DMS53 treated with DMSO at 0.1 percent for 48 hours (cell line): ENCODE data around the gene GSG1L.

Source experiments
- DNase-seq: peaks from one replicate; lab custom pipeline; 2025; ENCODE audit not compliant: unreplicated experiment; lab: John Stamatoyannopoulos, UW

Gene GSG1L

DNA sequence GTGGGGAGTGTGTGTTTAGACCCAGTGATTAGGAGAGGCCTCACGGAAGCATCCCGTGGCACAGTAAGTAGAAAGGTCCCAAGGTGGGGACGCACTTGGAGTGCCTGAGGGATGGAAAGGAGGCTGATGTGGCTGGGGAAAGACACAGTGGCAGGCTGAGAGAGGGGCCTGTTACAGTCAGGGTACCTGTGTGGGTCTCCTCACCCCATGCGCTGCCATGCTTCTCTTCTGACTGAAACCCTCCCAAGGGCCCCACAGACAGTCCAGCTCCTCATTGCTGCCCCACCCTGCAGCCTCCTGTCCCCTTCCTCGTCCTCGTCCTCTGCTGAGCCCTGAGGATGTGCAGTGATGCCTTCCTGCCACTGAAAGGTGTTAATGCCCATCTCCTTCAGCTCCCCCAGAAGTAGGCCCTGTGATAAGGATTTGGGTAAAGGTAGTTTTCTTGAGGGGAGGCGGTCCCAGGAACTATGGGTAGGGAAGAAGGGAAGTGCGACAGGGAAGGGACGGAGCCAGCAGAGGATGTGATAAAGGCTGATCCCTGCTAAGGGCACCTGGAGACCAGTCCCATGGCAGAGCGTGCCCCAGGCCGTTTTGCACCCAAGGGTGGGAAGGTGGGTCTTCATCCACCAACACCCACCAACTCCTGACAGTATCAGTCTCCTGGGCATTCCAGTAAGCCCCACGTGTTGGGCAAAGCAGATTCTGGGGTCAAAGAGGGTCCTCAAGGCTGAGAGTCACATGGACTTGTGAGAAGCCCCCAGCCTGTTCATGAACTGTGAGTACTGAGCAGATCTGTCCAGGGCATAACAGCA, 237.2 kb downstream of the GSG1L start:
- DNase-seq, result no peak

DNA sequence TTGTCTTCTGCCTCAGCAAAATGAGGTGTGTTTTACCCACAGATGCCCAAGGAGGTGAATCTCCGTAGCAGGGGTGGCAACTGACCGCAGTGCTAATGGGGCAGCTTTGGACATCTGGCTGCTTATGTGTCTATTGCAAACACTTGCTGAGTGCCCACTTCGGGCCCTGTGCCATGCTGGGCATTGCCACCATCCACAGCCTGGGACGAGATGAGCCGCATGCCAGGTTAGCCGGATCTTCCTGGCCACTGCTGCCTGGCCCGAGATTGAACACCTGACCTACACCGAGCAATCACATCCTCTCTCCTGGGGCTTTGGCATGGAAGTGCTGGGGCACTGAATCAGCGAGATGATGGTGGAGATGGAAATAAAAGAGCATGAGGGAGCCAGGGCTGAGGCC, 238.7 kb downstream of the GSG1L start:
- DNase-seq, result no peak

DNA sequence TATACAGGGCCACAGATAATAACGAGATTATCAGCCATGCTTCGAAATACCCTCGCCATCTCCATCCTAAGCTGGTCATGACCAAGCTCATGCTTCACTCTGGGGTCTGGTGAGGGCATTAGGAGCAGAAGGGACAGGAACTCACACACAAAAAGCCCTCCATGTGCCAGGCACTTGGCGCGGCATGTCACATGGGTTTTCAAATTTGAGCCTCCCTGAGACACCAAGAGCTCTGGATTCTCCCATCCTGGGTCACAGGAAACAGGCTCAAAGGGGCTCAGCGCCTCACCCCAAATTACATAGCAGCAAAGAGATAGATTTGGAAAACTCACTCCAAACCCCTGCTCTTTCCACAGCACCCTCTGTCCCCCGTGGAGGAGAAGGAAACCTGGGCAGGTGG, 239.5 kb downstream of the GSG1L start:
- no peak for DNase-seq

DNA sequence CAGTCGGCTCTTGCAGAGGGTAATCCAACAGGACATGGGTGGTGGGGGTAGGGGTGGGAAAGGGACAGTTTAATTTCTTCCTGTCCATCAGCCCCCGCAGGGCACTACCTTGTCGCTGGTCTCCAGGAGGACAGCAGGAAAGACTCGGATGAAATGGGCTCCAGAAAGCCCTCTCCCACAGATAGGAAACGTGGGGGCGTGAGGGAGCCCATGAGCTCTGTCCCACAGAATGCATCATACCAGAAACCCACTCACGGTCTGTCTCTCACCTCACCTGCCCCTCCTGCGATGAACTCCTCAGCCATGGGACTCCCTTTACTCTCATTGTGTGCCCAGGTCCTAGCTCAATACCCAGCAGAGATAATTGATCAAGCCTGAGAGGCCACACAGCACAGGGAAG, 240.1 kb downstream of the GSG1L start:
- DNase-seq, result no peak

DNA sequence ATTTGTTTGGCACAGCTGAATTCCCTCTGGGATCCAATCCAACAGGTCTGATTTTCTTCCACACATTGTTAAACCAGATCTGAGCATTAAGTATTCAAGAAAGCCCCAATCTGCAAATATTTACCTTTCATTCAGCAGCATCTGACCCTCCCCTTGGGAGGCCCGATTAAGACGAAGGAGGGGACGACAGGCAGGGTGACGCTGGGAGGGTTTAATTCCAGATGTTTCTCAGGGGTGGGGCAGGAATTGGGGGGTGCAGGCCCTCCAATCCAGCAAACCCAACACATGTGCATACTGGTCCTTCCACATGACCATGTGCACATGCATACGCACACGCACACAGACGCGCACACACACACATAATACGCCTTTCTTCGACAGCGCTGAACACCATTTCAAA, 240.5 kb downstream of the GSG1L start:
- DNase-seq, result no peak

DNA sequence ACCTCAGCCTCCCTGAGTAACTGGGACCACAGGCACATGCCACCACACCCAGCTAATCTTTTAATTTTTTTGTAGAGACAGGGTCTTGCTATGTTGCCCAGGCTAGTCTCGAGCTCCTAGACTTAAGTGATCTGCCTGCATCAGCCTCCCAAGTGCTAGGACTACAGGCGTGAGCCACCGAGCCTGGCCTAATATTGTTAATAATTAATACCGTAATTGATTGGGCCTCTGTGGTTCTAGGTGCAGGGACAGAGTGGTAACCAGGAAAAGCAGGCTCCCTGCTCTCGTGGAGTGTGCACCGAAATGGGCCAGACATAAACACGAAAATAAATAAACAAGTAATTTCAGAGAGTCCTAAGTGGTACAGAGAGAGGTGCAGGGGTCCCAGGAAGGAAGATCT, 241.0 kb downstream of the GSG1L start:
- DNase-seq, result no peak

DNA sequence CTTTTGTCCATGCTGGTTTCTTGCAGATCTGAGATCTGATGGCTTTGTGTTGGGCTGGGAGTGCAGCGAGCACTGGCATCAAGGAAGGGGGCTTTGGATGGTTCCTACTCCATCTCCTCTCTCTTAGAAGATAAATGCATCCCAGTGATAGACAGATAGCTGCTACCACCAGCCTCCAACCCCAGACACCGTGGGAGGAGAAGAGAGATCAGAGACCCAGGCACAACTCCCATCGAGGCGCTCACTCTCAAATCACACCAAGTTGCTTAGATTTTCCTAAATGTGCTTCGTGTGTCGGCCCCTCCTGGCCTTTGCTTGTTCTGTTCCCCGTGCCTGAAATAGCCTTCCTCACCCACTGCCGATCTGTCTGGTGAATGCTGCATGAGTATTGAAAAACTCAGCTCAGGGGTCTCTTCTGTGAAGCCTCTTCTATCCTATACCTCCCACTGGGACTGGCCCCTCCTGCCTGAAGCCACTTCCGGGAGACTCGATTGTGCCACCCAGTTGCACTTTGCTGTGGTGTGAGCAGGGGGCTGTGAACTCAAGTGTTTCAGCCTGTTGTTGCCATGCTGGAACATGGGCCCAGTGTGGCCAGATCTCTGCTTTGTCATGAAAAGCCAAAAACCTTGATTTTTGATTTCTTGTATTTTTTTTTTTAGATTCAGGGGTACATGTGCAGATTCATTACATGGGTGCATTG, 242.7 kb downstream of the GSG1L start:
- DNase-seq, result no peak

DNA sequence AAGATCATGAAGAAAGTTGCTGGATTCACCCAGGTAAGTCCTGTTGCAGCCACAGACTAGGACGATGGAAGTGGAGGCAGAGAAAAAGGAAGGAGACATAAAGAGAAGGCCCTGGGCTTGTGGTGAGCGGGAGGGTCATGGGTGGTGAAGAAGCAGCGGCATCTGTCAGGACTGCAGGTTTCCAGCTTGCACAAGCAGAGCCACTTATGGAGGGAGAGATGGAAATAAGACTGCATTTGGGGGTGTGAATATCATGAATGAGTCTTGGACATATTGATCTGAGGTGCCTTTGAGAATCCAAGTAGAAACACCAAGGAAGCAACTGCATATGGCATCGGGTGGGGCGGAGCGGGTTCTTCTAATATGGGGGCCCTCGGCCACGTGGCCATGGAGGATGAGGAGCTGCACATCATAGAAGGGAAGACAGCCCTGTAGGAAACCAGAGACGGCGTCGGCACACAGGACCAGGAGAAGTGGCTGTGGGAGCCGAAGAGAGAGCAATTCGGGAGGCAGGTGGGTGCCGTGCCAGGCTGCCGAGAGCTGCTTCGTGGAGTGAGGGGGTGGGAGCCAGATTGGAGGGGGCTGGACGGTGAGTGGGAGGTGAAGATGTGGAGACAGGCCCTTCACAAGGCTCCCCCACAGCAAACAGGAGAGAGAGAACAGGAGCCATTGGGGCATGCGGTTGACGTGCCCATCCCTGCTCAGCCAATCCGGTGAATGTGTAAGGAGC, 243.5 kb downstream of the GSG1L start:
- DNase-seq, result no peak

DNA sequence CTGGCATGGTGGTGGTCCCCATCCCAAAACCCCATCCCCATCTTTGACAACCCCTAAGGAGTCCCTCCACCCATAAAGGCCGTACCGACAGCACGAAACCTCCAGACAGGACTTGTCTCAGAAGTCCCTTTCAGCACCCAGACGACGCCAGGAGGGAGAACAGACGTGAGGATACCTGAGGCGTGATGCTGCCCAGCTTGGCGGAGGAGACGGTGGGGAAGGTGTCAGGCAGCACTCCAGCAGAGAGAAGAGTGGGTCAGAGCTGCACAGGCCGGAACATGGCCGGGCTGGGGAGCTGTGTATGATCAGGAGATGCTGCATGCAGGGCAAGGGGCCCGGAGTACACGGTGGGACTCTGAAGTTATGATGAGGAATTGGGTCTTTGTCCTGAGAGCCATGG, 244.2 kb downstream of the GSG1L start:
- DNase-seq, result no peak

DNA sequence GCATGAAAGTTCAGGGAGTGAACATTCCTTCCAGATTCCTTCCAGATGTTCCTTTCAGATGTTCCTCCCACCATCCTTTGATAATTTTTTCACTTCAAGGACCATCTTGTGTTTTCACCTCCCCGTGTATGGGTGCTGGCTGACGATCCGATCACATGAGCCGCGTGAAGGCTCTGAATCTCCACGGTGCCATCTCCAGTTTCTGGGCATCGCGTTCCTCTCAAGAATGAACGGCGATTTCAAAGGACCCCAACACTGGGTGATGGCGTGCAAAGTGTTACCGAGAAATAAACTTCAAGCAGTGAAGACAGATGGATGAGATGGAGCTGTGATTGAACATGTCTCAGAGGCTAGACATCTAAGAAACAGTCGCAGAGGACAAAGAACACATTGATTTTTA, 245.3 kb downstream of the GSG1L start:
- no peak for DNase-seq

DNA sequence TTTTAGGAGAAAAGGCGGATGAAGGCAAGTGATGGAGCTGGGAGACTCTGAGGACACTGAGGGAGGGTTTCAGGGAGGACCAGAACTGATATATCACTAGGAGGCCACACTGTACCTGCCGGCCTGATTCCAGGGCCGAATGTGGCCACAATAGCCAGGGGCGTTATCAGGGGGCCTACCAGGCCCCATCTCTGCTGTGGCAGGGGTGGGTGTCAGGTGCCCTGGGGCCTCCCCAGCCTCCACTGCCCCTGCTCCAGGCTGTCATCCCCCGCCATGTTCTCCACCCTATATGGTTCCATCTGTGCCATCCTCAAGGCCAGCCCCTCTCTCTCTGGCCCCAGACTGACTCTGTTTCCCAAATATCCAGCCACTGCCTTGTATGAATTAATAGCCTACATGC, 246.5 kb downstream of the GSG1L start:
- DNase-seq, result no peak

DNA sequence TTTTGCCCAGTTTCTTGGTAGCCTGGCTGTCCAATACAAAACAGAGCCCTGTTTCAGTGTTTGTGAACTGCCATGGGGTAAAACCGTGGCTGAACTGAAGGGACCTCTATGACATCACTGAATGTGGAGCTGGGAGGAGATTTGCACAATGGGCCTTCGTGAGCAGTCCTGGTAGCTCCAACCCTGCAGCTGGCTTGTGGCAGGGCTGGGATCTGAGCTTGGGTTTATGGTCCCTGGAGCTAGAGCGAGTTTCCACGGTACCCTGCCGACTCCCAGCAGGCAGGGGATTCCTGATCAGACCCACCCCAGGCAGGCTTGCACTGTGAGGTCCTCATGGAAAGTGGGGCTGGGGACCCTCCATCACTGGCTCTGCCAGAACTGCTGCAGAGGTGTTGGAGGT, 247.0 kb downstream of the GSG1L start:
- no peak for DNase-seq

DNA sequence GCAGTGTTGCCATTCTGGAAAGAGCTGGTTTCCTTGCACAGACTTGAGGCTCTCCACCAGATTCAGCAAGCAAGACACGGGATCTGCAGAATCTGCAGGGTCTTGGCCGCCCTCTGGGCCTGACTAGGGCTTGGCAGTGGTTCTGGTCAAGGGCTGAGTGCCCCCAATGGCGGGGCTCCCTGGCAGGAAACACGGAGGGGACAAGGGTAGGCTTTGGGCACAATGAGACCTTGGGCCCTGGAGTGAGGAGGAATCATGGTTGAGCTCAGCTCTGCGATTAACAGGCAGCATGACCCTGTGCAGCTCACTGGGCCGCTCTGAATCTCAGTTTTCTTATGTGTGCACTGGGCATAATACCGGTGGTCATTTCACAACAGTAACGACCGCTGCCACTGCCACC, 249.9 kb downstream of the GSG1L start:
- no peak for DNase-seq

DNA sequence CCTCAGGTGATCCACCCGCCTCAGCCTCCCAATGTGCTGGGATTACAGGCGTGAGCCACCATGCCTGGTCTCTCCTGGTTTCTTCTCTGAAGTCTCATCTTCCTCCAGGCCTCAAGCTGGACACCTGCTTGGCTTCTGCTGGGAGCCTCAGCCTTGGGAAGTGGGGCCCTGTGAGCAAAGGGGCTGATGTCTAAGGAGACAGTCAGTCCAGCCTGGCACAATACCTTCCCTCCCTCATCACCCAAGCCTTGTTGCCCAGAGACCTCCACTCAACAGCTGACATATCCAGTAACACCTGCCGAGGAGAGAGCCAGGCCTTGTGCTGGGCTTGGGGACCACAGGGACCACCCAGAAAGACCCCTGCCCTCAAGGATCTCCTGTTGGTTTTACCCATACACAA, 251.6 kb downstream of the GSG1L start:
- DNase-seq, result no peak

DNA sequence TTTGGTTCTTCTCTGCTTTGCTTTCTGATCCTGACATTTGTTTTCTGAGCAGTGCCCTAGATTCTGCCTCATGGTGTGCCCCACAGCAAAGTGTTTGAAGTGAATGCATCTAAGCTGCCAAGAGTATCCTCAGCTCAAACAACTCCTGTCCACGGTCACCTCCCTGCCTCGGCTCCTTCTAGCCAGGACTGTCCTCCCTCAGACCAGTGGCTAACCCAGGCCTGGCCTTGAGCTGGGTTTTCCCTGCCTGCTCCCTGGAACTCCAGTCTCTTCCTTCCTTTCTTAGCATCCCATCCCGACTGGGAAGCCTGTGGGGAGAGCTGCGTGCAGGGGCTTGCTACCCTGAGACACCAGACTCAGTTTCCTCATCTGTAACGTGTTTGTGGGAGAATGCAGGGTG, 256.5 kb downstream of the GSG1L start:
- no peak for DNase-seq

DNA sequence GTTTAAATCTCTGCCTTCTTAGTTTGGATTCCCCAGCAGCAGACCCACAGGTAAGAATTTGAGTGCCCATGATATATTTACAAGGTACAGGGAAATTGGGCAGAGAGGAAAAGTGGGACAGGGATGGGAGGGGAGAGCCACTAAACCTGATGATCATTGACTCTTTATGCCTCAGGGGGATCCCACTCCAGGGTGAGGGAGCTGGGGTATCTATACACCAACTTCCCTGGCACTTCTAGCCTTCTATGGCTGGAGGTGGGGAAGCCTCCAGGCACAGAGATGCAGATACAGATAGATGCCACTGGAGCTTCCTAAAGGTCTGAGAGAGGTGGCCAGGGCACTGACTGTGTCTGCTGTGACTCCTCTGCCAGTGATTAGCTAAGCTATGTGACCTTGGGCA, 257.1 kb downstream of the GSG1L start:
- no peak for DNase-seq

DNA sequence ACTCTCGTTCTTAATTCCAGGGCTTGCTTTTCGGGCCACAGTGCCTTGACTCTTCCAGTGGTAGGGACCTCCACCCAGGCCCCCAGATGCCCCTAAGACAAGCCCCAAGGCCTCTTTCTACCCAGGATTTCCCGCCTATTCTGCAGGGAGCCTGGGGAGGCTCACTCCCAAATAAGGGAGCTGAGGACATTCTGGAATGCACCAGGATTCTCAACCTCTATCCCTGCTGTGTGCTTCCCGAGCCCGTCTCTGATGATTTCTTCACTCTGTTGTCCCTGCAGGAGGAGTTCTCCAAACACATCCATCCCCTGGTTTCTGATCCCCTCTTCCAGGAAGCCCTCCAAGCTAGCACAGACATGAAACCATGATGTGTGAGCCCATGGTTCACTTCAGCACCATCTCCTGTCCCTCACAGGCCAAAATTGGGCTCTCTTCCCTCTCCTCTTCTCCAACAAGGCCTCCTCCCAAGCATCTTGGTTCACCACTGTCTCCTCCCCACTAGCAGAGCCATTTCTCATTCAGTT, 257.6 kb downstream of the GSG1L start:
- DNase-seq, result no peak

DNA sequence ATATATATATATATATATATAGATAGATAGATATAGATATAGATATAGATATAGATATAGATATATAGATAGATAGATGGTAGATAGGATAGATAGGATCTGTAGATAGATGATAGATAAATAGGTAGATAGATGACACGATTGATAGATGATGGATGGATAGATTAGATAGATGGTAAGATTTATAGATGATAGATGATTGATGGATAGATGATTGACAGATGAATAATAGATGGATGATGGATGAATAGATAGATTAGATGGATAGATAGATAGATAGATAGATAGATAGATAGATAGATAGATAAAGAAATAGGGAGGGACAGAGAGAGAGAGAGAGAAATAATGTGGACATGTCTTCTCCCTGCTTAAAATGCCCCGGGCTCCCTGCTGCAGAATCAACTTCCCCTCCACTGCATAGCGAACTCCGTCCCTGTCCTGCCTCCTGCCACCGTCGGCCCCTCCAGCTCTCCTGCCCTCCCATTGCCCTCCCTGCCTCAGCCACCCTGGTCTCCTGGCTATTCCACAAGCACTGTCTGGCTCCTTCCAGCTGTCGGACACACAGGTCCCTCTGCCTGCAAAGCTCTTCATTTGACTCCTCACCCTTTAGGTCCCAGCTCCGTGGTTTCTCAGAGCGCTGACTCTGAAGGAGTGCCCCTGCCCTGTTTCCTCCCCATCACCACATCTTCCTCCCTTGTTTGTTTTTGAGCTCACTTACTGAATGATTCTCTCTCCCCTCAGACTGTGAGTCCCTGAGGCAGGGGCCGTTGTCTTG, 259.6 kb downstream of the GSG1L start:
- DNase-seq, result no peak

DNA sequence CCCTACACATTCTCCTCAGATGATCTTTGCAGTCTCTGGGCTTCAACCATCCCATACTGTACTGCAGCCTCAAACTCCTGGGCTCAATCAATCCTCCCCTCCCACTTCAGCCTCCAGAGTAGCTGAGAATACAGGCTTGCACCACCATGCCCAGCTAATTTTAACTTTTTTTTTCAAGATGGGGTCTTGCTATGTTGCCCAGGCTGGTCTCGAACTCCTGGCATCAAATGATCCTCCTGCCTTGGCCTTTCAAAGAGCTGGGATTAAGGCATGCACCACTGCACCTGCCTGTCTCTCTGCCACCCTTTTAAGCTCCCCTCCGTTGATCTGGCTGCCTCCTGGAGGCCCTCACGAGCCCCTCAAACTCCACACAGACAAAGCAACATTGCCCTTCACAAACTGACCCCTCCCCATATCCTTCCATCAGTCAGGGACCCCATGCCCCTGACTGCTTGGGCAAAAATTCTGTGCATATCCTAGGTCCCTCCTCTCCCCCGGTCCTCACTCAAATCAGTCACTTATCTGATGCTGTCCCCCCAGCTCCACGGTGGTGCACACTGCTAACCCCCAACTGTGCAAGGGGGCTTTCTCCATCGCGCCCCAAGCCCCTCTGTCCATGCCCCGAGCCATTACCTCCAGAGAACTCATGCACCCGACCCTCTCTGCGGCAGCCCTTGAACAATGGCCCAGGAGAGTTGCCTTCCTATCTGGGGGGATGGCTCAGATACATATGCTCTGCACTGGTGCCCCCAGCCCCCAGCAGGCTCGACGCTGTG, 260.7 kb downstream of the GSG1L start:
- DNase-seq, result no peak

DNA sequence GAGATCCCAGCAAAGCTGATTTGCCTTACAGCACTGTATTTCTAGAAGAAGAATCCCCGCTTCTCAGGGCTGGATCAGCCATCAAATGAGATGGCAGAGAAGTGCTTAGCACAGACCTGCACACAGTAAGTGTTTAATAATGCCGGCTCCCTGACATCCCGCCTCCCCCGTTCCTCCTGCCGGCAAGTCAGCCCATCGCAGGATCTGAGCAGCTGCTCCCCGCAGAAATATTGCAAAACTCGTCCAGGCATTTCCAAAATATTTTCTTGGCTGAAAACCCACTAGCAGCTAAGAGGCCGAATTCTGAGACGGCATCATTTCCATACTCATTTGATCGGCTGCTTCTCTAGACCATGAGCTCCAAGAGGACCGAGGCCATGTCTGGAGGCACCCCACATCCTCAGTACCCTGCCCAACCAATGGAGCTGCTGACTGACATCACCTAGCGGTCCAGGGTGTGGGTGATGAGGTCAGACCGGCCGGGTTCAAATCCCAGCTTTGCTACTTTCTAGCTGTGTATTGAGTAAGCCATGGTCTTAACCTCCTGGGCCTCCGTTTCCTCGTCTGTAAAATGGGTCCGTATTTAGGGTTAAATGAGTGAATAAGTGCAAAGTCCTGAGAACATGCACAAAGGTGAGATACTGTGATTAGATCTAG, 262.1 kb downstream of the GSG1L start:
- no peak for DNase-seq
